Muscle of leg (tissue), 11 donors: ENCODE data around the gene ZBTB20. TPM values are rescaled to one million over a fixed set of nuclear protein-coding genes. Genes with fewer than 3 reads are reported as not detected.
A peak's percentile ranks its signal among the peaks of the same experiment; 100 is the strongest.

Experiments used
- DNase-seq: peaks from one replicate; pipeline ENCODE4 v3.0.0; 2013
- H3K27ac ChIP-seq: one replicate; pipeline ENCODE4 v1.5.1; 2013; ENCODE audit warnings: mild to moderate bottlenecking, low read length, control low read depth
- H3K27me3 ChIP-seq: one replicate; pipeline ENCODE4 v1.6.1; 2013; ENCODE audit warnings: low read length; ENCODE audit not compliant: control insufficient read depth, insufficient read depth
- H3K36me3 ChIP-seq: one replicate; pipeline ENCODE4 v1.6.1; 2013; ENCODE audit warnings: low read length; ENCODE audit not compliant: control insufficient read depth, insufficient read depth
- H3K4me1 ChIP-seq: one replicate; pipeline ENCODE4 v1.6.1; 2013; ENCODE audit warnings: low read length; ENCODE audit not compliant: control insufficient read depth, insufficient read depth
- H3K4me3 ChIP-seq: one replicate; pipeline ENCODE4 v1.5.1; 2013; ENCODE audit warnings: low read length, control low read depth
- H3K9me3 ChIP-seq: replicated peaks from 2 replicates; pipeline ENCODE4 v1.6.1; 2013; ENCODE audit warnings: low read depth, low read length; ENCODE audit not compliant: control insufficient read depth
- WGBS: methylation state at CpG from one replicate; pipeline ENCODE4 v1.1.5; 2013; ENCODE audit warnings: missing lambda C conversion rate; ENCODE audit not compliant: insufficient coverage; 5-methylcytosine and 5-hydroxymethylcytosine counted together
- polyA plus RNA-seq, 8 donors: library from polyadenylated mRNA; unstranded; fragments of 120-200 nt; gene quantifications; one replicate each; pipeline versions ENCODE4 v1.2.1 to v1.2.3, GENCODE V29; 2013; ENCODE audit warnings: inconsistent platforms in 1 of 8, low replicate concordance in 1 of 8; ENCODE audit not compliant: insufficient read length in 8 of 8, insufficient read depth in 1 of 8
- total RNA-seq: library from RNA; stranded (reverse); fragments of 120-200 nt; gene quantifications from one replicate; pipeline ENCODE4 v1.2.4, GENCODE V29; 2013

ZBTB20 gene
- total and polyA plus RNA-seq, 9 donors = 1.0 to 16.6 (median 2.8) TPM

- no peak overlapping the region for H3K4me3 ChIP-seq
- H3K4me1 ChIP-seq = peaks cover 1% of the 10 kb centered on the region
- H3K9me3 ChIP-seq = no peaks in the 10 kb centered on the region
- no peaks in the 10 kb centered on the region for H3K27me3 ChIP-seq
- DNase-seq = no peak
- H3K36me3 ChIP-seq = no peaks in the 10 kb centered on the region
- WGBS = 80% methylated on average over 1 of the region's 4 CpGs
- no peak overlapping the region for H3K27ac ChIP-seq
Observed at GRCh38 chr3:114456742-114457141, 690.3 kb downstream of the ZBTB20 start.

DNA sequence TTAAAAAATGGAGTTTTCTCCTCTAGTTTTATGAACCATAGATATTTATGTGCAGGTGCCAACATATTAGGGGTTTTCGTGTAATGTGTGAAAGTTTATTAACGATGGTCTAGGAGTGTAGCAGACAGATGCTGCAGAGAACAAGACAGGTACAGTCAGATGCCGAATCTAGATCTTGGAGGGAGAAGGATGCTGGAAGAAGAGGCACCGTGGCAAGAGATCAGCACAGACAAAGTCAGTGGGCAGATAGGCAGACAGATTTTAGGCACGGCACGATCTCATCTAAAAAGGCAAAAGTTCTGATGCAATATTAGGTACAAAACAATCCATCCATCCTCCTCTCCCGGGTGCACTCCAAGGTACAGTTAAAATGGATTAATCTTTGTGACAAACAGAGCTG, 691.7 kb downstream of the ZBTB20 start:
- no peak overlapping the region for H3K27ac ChIP-seq
- WGBS = 70% methylated on average over 5 of the region's 7 CpGs

DNA sequence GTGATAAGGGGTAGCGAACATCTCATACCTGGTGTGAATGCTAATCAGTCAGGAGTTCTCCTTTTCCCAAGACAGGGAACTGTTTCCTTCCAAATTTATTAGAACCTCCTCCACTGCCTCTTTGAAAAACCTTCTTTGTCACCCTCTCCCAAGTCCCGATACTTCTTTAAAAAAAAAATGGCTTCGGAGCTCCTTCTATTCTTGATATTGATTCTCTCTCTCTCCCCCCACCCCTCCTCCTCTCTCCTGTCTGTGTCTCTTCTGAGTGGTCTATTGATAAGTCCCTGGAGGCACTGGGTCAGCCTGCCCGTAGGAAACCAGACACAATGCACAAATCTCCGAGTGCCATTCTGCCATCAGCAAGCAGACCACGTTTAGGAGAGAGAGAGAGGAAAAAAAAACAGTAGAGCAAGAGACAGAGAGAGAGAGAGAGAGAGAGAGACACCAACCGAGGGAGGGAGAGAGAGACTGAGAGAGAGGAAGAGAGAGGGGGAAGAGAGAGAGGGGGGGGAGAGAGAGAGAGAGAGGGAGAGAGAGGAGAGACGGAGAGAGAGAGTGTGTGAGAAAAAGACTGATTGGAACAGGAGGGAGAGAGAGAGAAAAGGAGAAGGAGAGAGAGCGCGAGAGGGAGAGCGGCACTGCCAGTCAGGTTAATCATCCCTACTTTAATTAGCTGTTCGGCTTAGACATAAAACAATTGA, 692.4 kb downstream of the ZBTB20 start:
- Histone ChIP-seq H3K27me3 (no peaks in the 10 kb centered on the region), H3K4me3 (peak overlapping the region; percentile 52), H3K36me3 (no peaks in the 10 kb centered on the region), H3K27ac (peak overlapping the region; percentile 33), H3K4me1 (peaks cover 5% of the 10 kb centered on the region), H3K9me3 (no peaks in the 10 kb centered on the region)
- peak; percentile 62 for DNase-seq
- 23% methylated on average over 8 of the region's 12 CpGs for whole genome bisulfite sequencing

More for the DNA sequence above, 691.7 kb downstream of the ZBTB20 start:
- H3K9me3 ChIP-seq = no peaks in the 10 kb centered on the region
- no peaks in the 10 kb centered on the region for H3K27me3 ChIP-seq
- peaks cover 5% of the 10 kb centered on the region for H3K4me1 ChIP-seq
- H3K4me3 ChIP-seq = no peak overlapping the region
- no peaks in the 10 kb centered on the region for H3K36me3 ChIP-seq
- no peak for DNase-seq

- no peaks in the 10 kb centered on the region for H3K27me3 ChIP-seq
- no peak overlapping the region for H3K27ac ChIP-seq
- no peaks in the 10 kb centered on the region for H3K36me3 ChIP-seq
- WGBS = no CpG with 5 or more reads among the region's 2 CpGs
- no peaks in the 10 kb centered on the region for H3K9me3 ChIP-seq
- H3K4me1 ChIP-seq = peaks cover 5% of the 10 kb centered on the region
- no peak overlapping the region for H3K4me3 ChIP-seq
- no peak for DNase-seq
Observed at GRCh38 chr3:114453361-114453780, 693.7 kb downstream of the ZBTB20 start.

- no peak for DNase-seq
- Histone ChIP-seq H3K36me3 (no peaks in the 10 kb centered on the region), H3K27me3 (no peaks in the 10 kb centered on the region), H3K4me3 (no peak overlapping the region), H3K4me1 (peaks cover 5% of the 10 kb centered on the region), H3K9me3 (no peaks in the 10 kb centered on the region), H3K27ac (no peak overlapping the region)
- no CpG with 5 or more reads among the region's 2 CpGs for WGBS
Observed at GRCh38 chr3:114452937-114453336, 694.2 kb downstream of the ZBTB20 start.

- Histone ChIP-seq H3K27me3 (no peaks in the 10 kb centered on the region), H3K9me3 (no peaks in the 10 kb centered on the region), H3K4me1 (peaks cover 5% of the 10 kb centered on the region), H3K27ac (peak overlapping the region; percentile 75), H3K4me3 (no peak overlapping the region), H3K36me3 (no peaks in the 10 kb centered on the region)
- no peak for DNase-seq
- no CpG with 5 or more reads among the region's 1 CpG for WGBS
Observed at GRCh38 chr3:114452256-114452655, 694.8 kb downstream of the ZBTB20 start.

DNA sequence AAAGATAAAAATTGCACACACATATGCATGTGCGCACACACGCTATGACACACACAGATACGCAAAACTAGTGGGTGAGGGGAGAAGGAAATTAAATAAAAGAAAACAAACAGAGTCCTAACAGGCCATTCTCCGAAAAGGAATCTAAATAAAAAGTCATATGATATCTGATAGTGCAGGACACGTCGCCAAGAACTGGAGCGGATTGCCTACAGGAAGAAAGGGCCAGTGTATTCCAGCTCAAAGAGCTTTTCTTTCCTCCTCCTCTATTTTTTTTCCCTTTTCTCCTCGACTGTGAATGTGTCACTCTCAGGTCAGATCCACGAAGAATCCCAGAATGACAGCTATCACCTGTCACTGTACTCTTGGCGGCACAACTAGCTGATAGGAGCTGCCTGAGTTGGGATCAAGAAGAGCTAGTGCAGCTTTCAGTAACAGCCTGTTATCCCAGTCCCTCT, 695.5 kb downstream of the ZBTB20 start:
- WGBS = 20% methylated on average over 1 of the region's 10 CpGs
- peak; percentile 67 for DNase-seq
- H3K27me3 ChIP-seq = no peaks in the 10 kb centered on the region
- no peaks in the 10 kb centered on the region for H3K36me3 ChIP-seq
- no peaks in the 10 kb centered on the region for H3K9me3 ChIP-seq
- peak overlapping the region; percentile 75 for H3K27ac ChIP-seq
- H3K4me1 ChIP-seq = peaks cover 5% of the 10 kb centered on the region
- peak overlapping the region; percentile 9 for H3K4me3 ChIP-seq

GRCh38 chr3:114451051-114451451, 696.0 kb downstream of the ZBTB20 start:
- Histone ChIP-seq H3K9me3 (no peaks in the 10 kb centered on the region), H3K27me3 (no peaks in the 10 kb centered on the region), H3K27ac (peak overlapping the region; percentile 75), H3K4me3 (no peak overlapping the region), H3K36me3 (no peaks in the 10 kb centered on the region), H3K4me1 (peaks cover 5% of the 10 kb centered on the region)
- WGBS = no CpG with 5 or more reads among the region's 2 CpGs
- DNase-seq = no peak

GRCh38 chr3:114450008-114450596, 697.0 kb downstream of the ZBTB20 start:
- peaks cover 5% of the 10 kb centered on the region for H3K4me1 ChIP-seq
- no CpG with 5 or more reads among the region's 7 CpGs for WGBS
- no peak for DNase-seq
- no peaks in the 10 kb centered on the region for H3K27me3 ChIP-seq
- no peaks in the 10 kb centered on the region for H3K9me3 ChIP-seq
- no peaks in the 10 kb centered on the region for H3K36me3 ChIP-seq
- no peak overlapping the region for H3K27ac ChIP-seq
- no peak overlapping the region for H3K4me3 ChIP-seq

DNA sequence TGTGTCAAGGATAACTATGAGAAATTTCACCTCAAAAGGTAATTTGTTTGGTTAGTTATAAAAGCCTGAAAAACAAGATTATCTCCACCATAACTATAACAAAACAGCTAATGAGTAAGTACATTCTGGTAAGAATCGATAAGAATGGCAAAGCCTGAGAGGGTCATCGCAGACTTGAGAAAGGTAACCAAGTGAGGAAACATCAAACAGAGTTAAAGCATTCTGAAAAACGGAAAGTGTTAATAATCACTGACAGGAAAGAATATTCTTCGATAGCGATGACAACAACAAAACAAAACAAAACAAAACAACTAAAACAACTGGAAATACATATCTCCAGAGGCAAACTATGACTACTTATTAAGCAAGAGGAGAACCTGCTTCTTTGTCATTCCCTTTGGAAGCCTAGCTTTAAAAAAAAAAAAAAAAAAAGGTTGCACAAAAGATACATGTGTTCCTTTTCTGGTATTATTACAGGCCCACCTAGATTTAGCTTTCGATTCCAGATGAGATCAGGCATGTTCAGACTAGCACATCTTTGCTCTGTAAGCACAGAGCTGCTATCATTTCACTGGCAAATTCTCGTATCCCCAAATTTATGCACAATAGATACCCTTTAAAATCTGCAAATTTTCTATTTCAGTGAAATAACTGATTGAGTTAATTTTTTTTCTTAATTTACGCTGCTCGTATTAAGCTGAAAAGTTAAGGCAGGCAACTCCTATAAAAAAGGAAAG, 697.6 kb downstream of the ZBTB20 start:
- H3K36me3 ChIP-seq = no peaks in the 10 kb centered on the region
- no peak overlapping the region for H3K4me3 ChIP-seq
- no peak overlapping the region for H3K27ac ChIP-seq
- 60% methylated on average over 1 of the region's 9 CpGs for WGBS
- no peak for DNase-seq
- H3K9me3 ChIP-seq = no peaks in the 10 kb centered on the region
- peaks cover 5% of the 10 kb centered on the region for H3K4me1 ChIP-seq
- no peaks in the 10 kb centered on the region for H3K27me3 ChIP-seq
